PC-3 (cell line): ENCODE results near the gene RAD51D.

Source experiments
- EZH2 ChIP-seq: fragments of 300-600 bp; sonication (generic); IDR thresholded peaks from one replicate; pipeline ENCODE4 v1.6.1; 2017; ENCODE audit warnings: antibody characterized with exemption, mild to moderate bottlenecking, low read length; ENCODE audit not compliant: unreplicated experiment
- TF ChIP-seq, protein P1 (sequence below): fragments of 300-600 bp; sonication (generic); conservative IDR thresholded peaks from 2 replicates; pipeline ENCODE4 v1.5.1; 2017; ENCODE audit warnings: antibody characterized with exemption, low read depth, mild to moderate bottlenecking, low read length

DNA sequence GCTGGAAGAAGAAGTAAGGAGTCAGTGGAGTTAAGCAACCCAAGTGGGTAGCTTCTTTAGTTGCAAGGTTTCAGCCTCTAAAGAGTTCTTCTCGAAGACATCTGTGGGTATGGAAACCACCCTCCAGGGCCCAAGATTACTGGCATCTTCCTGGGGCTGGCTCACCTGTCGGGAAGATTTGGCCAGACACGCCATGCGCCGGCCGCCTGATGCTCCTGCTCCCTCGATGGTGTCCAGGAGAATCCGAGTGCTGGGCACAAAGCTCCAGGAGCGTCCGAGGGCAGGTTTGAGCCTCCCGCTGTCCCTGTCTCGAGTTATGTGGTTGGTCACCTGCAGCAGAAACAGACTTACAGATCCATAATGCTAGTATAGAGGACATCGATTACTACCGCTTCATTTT is 18.6 kb downstream of the RAD51D start:
- TF ChIP-seq, protein P1, sequence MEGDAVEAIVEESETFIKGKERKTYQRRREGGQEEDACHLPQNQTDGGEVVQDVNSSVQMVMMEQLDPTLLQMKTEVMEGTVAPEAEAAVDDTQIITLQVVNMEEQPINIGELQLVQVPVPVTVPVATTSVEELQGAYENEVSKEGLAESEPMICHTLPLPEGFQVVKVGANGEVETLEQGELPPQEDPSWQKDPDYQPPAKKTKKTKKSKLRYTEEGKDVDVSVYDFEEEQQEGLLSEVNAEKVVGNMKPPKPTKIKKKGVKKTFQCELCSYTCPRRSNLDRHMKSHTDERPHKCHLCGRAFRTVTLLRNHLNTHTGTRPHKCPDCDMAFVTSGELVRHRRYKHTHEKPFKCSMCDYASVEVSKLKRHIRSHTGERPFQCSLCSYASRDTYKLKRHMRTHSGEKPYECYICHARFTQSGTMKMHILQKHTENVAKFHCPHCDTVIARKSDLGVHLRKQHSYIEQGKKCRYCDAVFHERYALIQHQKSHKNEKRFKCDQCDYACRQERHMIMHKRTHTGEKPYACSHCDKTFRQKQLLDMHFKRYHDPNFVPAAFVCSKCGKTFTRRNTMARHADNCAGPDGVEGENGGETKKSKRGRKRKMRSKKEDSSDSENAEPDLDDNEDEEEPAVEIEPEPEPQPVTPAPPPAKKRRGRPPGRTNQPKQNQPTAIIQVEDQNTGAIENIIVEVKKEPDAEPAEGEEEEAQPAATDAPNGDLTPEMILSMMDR, result no peak
- TF ChIP-seq EZH2, result no peak
